Mesendoderm (in vitro differentiated cells): ENCODE data around the gene HYPK. TPM values are rescaled to one million over a fixed set of nuclear protein-coding genes. Genes with fewer than 3 reads are reported as not detected.

Source experiments
- DNase-seq: peaks from one replicate; pipeline ENCODE4 v3.0.0; 2013
- H2AK5ac ChIP-seq: 2 replicates; pipeline ENCODE4 v1.6.1; 2013; ENCODE audit warnings: low read length, inconsistent platforms
- H2BK120ac ChIP-seq: 2 replicates; pipeline ENCODE4 v1.6.1; 2013; ENCODE audit warnings: low read depth, mild to moderate bottlenecking, low read length, moderate library complexity, mixed read lengths
- H2BK15ac ChIP-seq: replicated peaks from 2 replicates; pipeline ENCODE4 v1.6.1; 2013; ENCODE audit warnings: low read depth, mild to moderate bottlenecking, moderate library complexity
- H2BK5ac ChIP-seq: 2 replicates; pipeline ENCODE4 v1.6.1; 2013; ENCODE audit warnings: low read length, inconsistent platforms
- H3K18ac ChIP-seq: 2 replicates; pipeline ENCODE4 v1.6.1; 2013; ENCODE audit warnings: mild to moderate bottlenecking, low read length, mixed read lengths
- H3K23ac ChIP-seq: one replicate; pipeline ENCODE4 v1.6.1; 2013; ENCODE audit warnings: low read length
- H3K27ac ChIP-seq: 2 replicates; pipeline ENCODE4 v1.5.1; 2013; ENCODE audit warnings: low read depth, mild to moderate bottlenecking, inconsistent platforms, low read length, moderate library complexity
- H3K27me3 ChIP-seq: 2 replicates; pipeline ENCODE4 v1.6.1; 2013; ENCODE audit warnings: low read length, control low read depth, mild to moderate bottlenecking, inconsistent platforms; ENCODE audit not compliant: insufficient read depth, poor library complexity
- H3K36me3 ChIP-seq: 2 replicates; pipeline ENCODE4 v1.6.1; 2013; ENCODE audit warnings: low read length, inconsistent platforms; ENCODE audit not compliant: control insufficient read depth, insufficient read depth
- H3K4ac ChIP-seq: one replicate; pipeline ENCODE4 v1.6.1; 2013; ENCODE audit warnings: low read depth, mild to moderate bottlenecking, low read length, moderate library complexity
- H3K4me1 ChIP-seq: 2 replicates; pipeline ENCODE4 v1.6.1; 2013; ENCODE audit warnings: low read depth, low read length, inconsistent platforms; ENCODE audit not compliant: control insufficient read depth
- H3K4me2 ChIP-seq: 2 replicates; pipeline ENCODE4 v1.6.1; 2013; ENCODE audit warnings: low read length
- H3K4me3 ChIP-seq: 2 replicates; pipeline ENCODE4 v1.5.1; 2013; ENCODE audit warnings: mild to moderate bottlenecking, low read length
- H3K56ac ChIP-seq: one replicate; pipeline ENCODE4 v1.6.1; 2013; ENCODE audit warnings: low read length
- H3K79me1 ChIP-seq: 2 replicates; pipeline ENCODE4 v1.6.1; 2013; ENCODE audit warnings: low read length, inconsistent platforms
- H3K79me2 ChIP-seq: 2 replicates; pipeline ENCODE4 v1.6.1; 2013; ENCODE audit warnings: mild to moderate bottlenecking, low read length; ENCODE audit not compliant: control insufficient read depth, insufficient read depth
- H3K9ac ChIP-seq: 2 replicates; pipeline ENCODE4 v1.6.1; 2013; ENCODE audit warnings: low read length, inconsistent platforms
- H4K5ac ChIP-seq: one replicate; pipeline ENCODE4 v1.6.1; 2013; ENCODE audit warnings: low read length
- H4K8ac ChIP-seq: one replicate; pipeline ENCODE4 v1.6.1; 2013; ENCODE audit warnings: low read depth, mild to moderate bottlenecking, control low read depth, low read length, moderate library complexity
- WGBS: extraction: QIAGEN DNeasy Blood & Tissue Kit; methylation state at CpG from one replicate; pipeline ENCODE4 v1.1.7; 2013; ENCODE audit warnings: low lambda C conversion rate, missing lambda C conversion rate; ENCODE audit not compliant: insufficient coverage; ENCODE audit errors: extremely low coverage; 5-methylcytosine and 5-hydroxymethylcytosine counted together
- polyA plus RNA-seq, 2 experiments: library from polyadenylated mRNA; stranded (reverse); fragments of 200-250 nt; gene quantifications; one replicate each; pipeline ENCODE4 v1.2.3, GENCODE V29; 2013

The HYPK gene, protein sequence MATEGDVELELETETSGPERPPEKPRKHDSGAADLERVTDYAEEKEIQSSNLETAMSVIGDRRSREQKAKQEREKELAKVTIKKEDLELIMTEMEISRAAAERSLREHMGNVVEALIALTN
- polyA plus RNA-seq (2013, experiment 1 of 2): 337 TPM
- polyA plus RNA-seq (2013, experiment 2 of 2): 331 TPM

DNA sequence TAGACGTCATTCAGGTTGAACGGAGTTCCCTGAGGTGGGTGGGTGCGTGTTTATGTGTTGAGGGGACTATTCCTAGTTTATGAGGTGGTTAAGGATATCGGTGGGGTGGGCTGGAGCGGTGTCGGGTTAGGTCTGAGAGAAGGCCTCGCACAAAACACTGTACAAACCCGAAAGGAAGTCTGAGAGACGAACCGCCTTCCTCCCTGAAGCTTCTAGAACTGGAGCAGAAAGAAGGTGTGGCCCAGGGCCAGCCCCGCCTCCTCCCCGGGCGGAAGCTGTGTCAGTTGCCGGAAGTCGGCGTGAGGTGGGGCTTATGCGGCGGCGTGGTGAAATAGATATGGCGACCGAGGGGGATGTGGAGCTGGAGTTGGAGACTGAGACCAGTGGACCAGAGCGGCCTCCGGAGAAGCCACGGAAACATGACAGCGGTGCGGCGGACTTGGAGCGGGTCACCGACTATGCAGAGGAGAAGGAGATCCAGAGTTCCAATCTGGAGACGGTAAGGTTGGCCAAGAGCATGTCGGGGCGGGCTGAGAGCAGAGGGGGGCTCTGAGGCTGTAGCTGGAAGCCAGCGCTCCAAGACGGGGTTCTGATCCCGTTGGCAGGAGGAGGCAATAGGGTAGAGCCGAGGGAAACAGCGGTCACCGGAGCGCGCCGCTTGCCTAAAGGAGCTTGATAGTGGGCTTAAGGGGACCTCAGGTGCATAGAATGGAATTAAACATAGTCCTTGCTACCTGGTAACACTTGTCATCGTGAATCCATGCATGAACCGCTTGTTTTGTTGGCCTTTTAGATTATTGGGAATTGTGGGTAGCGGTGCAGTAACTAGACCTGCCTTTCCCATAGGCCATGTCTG is at the start of gene HYPK:
HYPK (plus strand) TSS at position 314 of the 856 bp plus-strand sequence; CDS start at position 338, 24 bp downstream.
- Histone ChIP-seq H3K4ac (no peak within 1 kb of the TSS), H2BK120ac (no peak within 1 kb of the TSS), H3K79me1 (peaks cover 4% of the 10 kb centered on the region), H4K8ac (no peak within 1 kb of the TSS), H3K9ac (peak within 1 kb of the TSS; percentile 97), H3K27ac (peak within 1 kb of the TSS; percentile 52), H2BK15ac (no peak within 1 kb of the TSS), H3K27me3 (no peaks in the 10 kb centered on the region), H2AK5ac (peak within 1 kb of the TSS; percentile 85), H2BK5ac (peak within 1 kb of the TSS; percentile 92), H4K5ac (no peak within 1 kb of the TSS), H3K23ac (no peak within 1 kb of the TSS), H3K79me2 (peaks cover 11% of the 10 kb centered on the region), H3K56ac (peak within 1 kb of the TSS; percentile 97), H3K36me3 (peaks cover 2% of the 10 kb centered on the region), H3K4me3 (peak within 1 kb of the TSS; percentile 97), H3K18ac (peak within 1 kb of the TSS; percentile 11), H3K4me1 (peaks cover 9% of the 10 kb centered on the region), H3K4me2 (peak within 1 kb of the TSS; percentile 99)
- WGBS: 100% methylated on average over 2 of the region's 44 CpGs
- DNase-seq: peak; percentile 89

DNA sequence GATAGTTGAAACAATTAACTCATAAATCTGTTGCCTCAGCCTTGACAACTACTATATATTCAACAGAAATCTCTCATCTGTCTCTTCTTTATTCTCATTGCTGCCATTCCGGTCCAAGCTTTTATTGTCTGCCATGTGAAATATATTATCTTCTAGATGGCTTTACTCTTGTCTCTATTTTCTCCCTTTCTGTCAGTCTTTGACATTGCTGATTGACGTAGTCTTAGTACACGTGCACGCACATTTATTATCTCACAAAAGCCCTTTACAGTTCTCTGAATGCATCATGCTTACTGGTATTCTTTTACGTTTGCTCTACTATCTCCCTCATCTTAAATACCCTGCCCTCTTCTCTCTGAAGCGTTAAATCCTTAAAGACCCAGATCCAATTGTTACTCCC is 48.5 kb upstream of the HYPK start:
- no CpG with 5 or more reads among the region's 6 CpGs for WGBS

DNA sequence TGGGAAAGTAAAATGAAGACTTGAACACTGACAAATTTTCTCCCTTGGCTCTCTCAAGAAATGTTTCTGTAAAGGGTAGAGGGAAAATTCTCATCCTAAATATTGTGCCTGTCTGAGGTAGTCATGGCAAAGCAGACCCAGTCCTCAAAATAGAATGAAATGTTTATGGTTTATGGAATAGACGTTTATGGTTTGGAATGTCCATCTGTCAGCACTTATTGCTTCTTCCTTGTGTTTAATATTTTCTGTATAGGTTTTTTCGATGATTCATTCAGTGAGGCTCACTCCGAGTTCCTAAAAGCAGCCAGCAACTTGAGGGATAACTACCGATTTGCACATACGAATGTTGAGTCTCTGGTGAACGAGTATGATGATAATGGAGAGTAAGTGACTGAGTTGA is 37.6 kb upstream of the HYPK start:
- no peaks in the 10 kb centered on the region for H3K27me3 ChIP-seq
- H3K4ac ChIP-seq: no peak overlapping the region
- no peak overlapping the region for H2AK5ac ChIP-seq
- H3K79me1 ChIP-seq: no peaks in the 10 kb centered on the region
- no peak overlapping the region for H3K4me2 ChIP-seq
- no peak overlapping the region for H2BK15ac ChIP-seq
- H3K23ac ChIP-seq: no peak overlapping the region
- H3K18ac ChIP-seq: no peak overlapping the region
- H3K9ac ChIP-seq: no peak overlapping the region
- no peak overlapping the region for H4K5ac ChIP-seq
- no peak overlapping the region for H2BK5ac ChIP-seq
- H3K4me3 ChIP-seq: no peak overlapping the region
- H2BK120ac ChIP-seq: no peak overlapping the region
- no CpG with 5 or more reads among the region's 6 CpGs for WGBS
- DNase-seq: no peak
- H3K36me3 ChIP-seq: peaks cover 7% of the 10 kb centered on the region
- no peak overlapping the region for H3K56ac ChIP-seq
- H3K4me1 ChIP-seq: no peaks in the 10 kb centered on the region
- H4K8ac ChIP-seq: no peak overlapping the region
- H3K79me2 ChIP-seq: no peaks in the 10 kb centered on the region
- H3K27ac ChIP-seq: no peak overlapping the region

More for the DNA sequence above, 48.5 kb upstream of the HYPK start:
- H3K79me2 ChIP-seq: peaks cover 68% of the 10 kb centered on the region
- H3K27me3 ChIP-seq: no peaks in the 10 kb centered on the region
- H3K56ac ChIP-seq: no peak overlapping the region
- peaks cover 4% of the 10 kb centered on the region for H3K4me1 ChIP-seq
- no peak overlapping the region for H2BK5ac ChIP-seq
- no peak overlapping the region for H4K8ac ChIP-seq
- H3K36me3 ChIP-seq: peaks cover 4% of the 10 kb centered on the region
- no peak overlapping the region for H3K23ac ChIP-seq
- no peak overlapping the region for H3K4me3 ChIP-seq
- no peak overlapping the region for H2AK5ac ChIP-seq
- H4K5ac ChIP-seq: no peak overlapping the region
- H3K79me1 ChIP-seq: peaks cover 8% of the 10 kb centered on the region
- H3K27ac ChIP-seq: no peak overlapping the region
- H3K4ac ChIP-seq: no peak overlapping the region
- no peak for DNase-seq
- no peak overlapping the region for H2BK15ac ChIP-seq
- H3K18ac ChIP-seq: no peak overlapping the region
- no peak overlapping the region for H3K9ac ChIP-seq
- H3K4me2 ChIP-seq: no peak overlapping the region
- no peak overlapping the region for H2BK120ac ChIP-seq

DNA sequence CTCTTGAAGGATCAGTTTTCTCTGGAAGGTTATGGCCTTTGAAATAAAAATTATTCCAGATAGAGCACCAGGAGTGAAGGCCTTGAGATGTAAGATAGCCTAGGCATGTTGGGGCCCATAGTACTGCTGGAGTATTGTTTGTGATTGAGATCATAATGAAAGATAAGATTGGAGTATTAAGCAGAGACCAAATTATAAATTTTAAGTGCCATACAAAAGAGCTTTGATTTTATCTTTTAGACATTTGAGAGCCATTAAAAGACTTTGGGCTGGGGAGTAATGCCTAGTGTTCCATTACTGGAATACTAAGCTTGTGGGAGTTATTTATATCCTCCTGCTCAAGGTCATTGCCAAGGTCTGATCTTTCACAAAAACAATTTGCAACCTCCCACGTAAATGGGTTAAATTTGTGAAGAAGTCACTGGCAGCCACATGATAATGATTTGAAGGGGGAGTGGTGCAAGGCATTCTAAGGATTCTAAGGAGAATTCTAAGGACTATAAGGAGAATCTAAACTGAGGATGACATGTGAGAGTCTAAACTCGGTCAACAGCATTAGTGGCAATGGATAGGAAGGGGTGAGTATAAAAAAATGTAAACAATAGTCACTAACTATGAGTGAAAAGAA is 36.5 kb upstream of the HYPK start:
- no peak overlapping the region for H3K4me2 ChIP-seq
- H3K18ac ChIP-seq: no peak overlapping the region
- H4K8ac ChIP-seq: no peak overlapping the region
- H3K4me3 ChIP-seq: no peak overlapping the region
- no peak overlapping the region for H4K5ac ChIP-seq
- no peaks in the 10 kb centered on the region for H3K4me1 ChIP-seq
- DNase-seq: no peak
- peaks cover 9% of the 10 kb centered on the region for H3K36me3 ChIP-seq
- H2BK15ac ChIP-seq: no peak overlapping the region
- no peak overlapping the region for H3K9ac ChIP-seq
- no peak overlapping the region for H3K56ac ChIP-seq
- H3K79me2 ChIP-seq: no peaks in the 10 kb centered on the region
- no peak overlapping the region for H2AK5ac ChIP-seq
- no peaks in the 10 kb centered on the region for H3K79me1 ChIP-seq
- no peak overlapping the region for H3K27ac ChIP-seq
- H2BK5ac ChIP-seq: no peak overlapping the region
- H3K27me3 ChIP-seq: no peaks in the 10 kb centered on the region
- no peak overlapping the region for H3K4ac ChIP-seq
- no peak overlapping the region for H3K23ac ChIP-seq
- H2BK120ac ChIP-seq: no peak overlapping the region
- WGBS: no CpG with 5 or more reads among the region's 2 CpGs

DNA sequence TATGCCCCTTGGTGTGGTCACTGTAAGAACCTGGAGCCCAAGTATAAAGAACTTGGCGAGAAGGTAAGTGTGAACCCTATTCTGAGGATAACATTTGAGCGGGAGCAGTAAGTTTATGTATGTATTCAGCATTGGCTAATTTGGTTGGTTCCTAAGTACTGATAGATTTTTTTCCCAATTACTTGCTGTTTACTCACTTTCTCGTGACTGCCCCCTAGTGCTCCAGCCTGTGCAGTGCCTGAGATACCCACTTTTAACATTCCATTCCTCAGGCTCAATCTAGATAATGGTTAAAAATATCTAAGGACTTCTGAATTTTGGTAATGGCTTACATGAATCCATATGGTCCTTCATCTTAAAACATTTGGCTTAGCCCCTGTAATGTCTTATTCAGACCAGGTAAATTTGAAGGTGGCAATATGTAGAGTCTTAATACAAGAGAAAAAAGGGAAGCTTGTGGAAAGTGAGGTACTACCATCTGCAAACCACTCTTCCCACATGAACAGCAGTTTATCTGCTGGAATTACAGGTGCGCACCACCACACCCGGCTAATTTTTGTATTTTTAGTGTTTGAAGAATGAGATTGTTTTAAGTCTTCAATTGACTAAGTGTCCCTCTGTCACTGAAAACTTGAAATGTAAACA is 30.7 kb upstream of the HYPK start:
- Histone ChIP-seq H3K27me3 (no peaks in the 10 kb centered on the region), H3K79me1 (no peaks in the 10 kb centered on the region), H3K4me1 (no peaks in the 10 kb centered on the region), H4K5ac (no peak overlapping the region), H3K9ac (no peak overlapping the region), H2AK5ac (no peak overlapping the region), H4K8ac (no peak overlapping the region), H3K23ac (no peak overlapping the region), H3K4me3 (no peak overlapping the region), H2BK15ac (no peak overlapping the region), H3K18ac (no peak overlapping the region), H3K4me2 (no peak overlapping the region), H3K56ac (no peak overlapping the region), H2BK120ac (no peak overlapping the region), H3K36me3 (peaks cover 14% of the 10 kb centered on the region), H3K79me2 (no peaks in the 10 kb centered on the region), H2BK5ac (no peak overlapping the region), H3K4ac (no peak overlapping the region), H3K27ac (no peak overlapping the region)
- no CpG with 5 or more reads among the region's 5 CpGs for WGBS
- DNase-seq: peak; percentile 77
